ENCODE data around the gene SLC6A6.

DNA sequence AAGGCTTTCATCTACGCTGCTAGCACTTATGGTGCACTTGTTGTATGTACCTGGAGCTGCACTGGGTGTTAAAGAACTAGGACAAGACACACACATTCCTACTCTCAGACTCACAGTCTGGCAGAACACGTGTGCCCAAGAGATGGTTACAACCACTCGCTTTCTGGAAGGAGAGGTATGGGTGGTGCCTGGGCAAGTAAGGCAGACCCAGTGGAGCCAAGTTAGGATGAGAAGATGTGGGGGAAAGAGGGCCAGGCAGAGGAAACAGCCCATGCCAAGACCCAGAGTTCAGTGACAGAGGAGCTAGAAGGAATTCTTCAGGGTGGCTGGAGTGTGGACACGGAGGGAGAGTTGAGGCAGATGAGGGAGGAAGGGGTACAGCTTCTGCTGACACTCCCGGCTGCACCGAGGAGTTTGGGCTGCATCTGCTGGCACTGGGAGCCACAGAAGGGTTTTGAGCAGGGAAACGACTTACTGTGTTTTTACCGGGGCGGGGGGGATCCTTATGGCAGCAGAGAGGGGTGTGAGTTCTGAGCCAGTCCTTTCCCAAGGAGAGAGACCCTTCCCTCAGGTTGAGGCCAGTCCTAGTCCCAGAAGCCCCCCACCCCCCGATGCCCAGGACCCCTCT lies 78.7 kb downstream of the SLC6A6 start:
- TF ChIP-seq EZH2 (IDR thresholded peaks at IDR 0.05; ENCODE audit: insufficient read depth, poor library complexity, severe bottlenecking) (no peak), EZH2phosphoT487 (IDR thresholded peaks at IDR 0.05; ENCODE audit: insufficient read depth, low read depth) (no peak)
